Measurements from ENCODE around the gene SLC39A9.

SLC39A9 gene

DNA sequence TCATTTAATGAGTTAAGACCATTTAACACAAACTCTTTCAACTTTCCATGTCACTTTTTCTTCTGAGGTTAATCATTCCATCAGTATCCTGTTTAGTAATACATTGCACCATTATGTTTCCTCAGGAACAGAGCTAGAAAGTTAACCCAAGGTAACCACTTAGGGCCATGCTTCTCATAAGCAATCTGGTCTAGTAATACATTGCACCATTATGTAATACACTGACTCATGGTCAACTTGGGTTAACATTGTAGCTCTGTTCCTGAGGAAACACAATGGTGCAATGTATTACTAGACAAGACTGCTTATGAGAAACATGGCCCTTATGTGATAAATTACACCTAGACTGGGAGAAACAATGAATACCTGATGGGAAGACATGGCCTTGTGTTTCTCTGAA lies 22.1 kb upstream of the SLC39A9 start:
- ChIA-PET POLR2A (interaction anchor here (1.4 kb wide), 1 partner anchor 21 kb away, joined by 7 read pairs; the partner anchor contains the start of genes ERH and SLC39A9), CTCF (no interaction called here)
- Histone ChIP-seq H3K36me3 (ENCODE audit: control insufficient read depth in 2 of 2, insufficient read depth in 1 of 2, low read length in 2 of 2) (peaks cover 49 to 57% of the 10 kb centered on the region in 2 experiments), H3K4me1 (ENCODE audit: control insufficient read depth, insufficient read depth, low read length) (no peaks in the 10 kb centered on the region), H3K4me3 (ENCODE audit: low read depth, low read length) (no peak overlapping the region), H3K27ac (ENCODE audit: extremely low read depth, low read depth, low read length) (no peak overlapping the region), H3K9me3 (ENCODE audit: control insufficient read depth, insufficient read depth, low read depth, low read length) (no peaks in the 10 kb centered on the region)
- TF ChIP-seq ZNF140 (tag by site-specific recombination; IDR thresholded peaks at IDR 0.05): no peak
- TF ChIP-seq, protein P1, sequence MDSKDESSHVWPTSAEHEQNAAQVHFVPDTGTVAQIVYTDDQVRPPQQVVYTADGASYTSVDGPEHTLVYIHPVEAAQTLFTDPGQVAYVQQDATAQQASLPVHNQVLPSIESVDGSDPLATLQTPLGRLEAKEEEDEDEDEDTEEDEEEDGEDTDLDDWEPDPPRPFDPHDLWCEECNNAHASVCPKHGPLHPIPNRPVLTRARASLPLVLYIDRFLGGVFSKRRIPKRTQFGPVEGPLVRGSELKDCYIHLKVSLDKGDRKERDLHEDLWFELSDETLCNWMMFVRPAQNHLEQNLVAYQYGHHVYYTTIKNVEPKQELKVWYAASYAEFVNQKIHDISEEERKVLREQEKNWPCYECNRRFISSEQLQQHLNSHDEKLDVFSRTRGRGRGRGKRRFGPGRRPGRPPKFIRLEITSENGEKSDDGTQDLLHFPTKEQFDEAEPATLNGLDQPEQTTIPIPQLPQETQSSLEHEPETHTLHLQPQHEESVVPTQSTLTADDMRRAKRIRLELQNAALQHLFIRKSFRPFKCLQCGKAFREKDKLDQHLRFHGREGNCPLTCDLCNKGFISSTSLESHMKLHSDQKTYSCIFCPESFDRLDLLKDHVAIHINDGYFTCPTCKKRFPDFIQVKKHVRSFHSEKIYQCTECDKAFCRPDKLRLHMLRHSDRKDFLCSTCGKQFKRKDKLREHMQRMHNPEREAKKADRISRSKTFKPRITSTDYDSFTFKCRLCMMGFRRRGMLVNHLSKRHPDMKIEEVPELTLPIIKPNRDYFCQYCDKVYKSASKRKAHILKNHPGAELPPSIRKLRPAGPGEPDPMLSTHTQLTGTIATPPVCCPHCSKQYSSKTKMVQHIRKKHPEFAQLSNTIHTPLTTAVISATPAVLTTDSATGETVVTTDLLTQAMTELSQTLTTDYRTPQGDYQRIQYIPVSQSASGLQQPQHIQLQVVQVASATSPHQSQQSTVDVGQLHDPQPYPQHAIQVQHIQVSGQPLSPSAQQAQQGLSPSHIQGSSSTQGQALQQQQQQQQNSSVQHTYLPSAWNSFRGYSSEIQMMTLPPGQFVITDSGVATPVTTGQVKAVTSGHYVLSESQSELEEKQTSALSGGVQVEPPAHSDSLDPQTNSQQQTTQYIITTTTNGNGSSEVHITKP (tag by site-specific recombination; IDR thresholded peaks at IDR 0.05): no peak
- TF ChIP-seq, protein P2, sequence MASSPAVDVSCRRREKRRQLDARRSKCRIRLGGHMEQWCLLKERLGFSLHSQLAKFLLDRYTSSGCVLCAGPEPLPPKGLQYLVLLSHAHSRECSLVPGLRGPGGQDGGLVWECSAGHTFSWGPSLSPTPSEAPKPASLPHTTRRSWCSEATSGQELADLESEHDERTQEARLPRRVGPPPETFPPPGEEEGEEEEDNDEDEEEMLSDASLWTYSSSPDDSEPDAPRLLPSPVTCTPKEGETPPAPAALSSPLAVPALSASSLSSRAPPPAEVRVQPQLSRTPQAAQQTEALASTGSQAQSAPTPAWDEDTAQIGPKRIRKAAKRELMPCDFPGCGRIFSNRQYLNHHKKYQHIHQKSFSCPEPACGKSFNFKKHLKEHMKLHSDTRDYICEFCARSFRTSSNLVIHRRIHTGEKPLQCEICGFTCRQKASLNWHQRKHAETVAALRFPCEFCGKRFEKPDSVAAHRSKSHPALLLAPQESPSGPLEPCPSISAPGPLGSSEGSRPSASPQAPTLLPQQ (tag by site-specific recombination; IDR thresholded peaks at IDR 0.05): no peak
- TF ChIP-seq ZNF529 (tag by site-specific recombination; IDR thresholded peaks at IDR 0.05; ENCODE audit: insufficient replicate concordance): no peak
- TF ChIP-seq, protein P3, sequence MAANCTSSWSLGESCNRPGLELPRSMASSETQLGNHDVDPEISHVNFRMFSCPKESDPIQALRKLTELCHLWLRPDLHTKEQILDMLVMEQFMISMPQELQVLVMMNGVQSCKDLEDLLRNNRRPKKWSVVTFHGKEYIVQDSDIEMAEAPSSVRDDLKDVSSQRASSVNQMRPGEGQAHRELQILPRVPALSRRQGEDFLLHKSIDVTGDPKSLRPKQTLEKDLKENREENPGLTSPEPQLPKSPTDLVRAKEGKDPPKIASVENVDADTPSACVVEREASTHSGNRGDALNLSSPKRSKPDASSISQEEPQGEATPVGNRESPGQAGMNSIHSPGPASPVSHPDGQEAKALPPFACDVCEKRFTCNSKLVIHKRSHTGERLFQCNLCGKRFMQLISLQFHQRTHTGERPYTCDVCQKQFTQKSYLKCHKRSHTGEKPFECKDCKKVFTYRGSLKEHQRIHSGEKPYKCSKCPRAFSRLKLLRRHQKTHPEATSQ (tag by site-specific recombination; IDR thresholded peaks at IDR 0.05): no peak
- TF ChIP-seq, protein P4, sequence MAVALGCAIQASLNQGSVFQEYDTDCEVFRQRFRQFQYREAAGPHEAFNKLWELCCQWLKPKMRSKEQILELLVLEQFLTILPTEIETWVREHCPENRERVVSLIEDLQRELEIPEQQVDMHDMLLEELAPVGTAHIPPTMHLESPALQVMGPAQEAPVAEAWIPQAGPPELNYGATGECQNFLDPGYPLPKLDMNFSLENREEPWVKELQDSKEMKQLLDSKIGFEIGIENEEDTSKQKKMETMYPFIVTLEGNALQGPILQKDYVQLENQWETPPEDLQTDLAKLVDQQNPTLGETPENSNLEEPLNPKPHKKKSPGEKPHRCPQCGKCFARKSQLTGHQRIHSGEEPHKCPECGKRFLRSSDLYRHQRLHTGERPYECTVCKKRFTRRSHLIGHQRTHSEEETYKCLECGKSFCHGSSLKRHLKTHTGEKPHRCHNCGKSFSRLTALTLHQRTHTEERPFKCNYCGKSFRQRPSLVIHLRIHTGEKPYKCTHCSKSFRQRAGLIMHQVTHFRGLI (tag by site-specific recombination; IDR thresholded peaks at IDR 0.05): no peak
- TF ChIP-seq EGR2 (tag by site-specific recombination; IDR thresholded peaks at IDR 0.05; ENCODE audit: low read depth): no peak
- TF ChIP-seq GLIS2 (tag by site-specific recombination; IDR thresholded peaks at IDR 0.05): no peak
- TF ChIP-seq ZNF701 (tag by site-specific recombination; IDR thresholded peaks at IDR 0.05): no peak
- TF ChIP-seq GLI4 (tag by site-specific recombination; IDR thresholded peaks at IDR 0.05): no peak
- TF ChIP-seq ZXDB (tag by site-specific recombination; IDR thresholded peaks at IDR 0.05): no peak
- TF ChIP-seq, protein P5, sequence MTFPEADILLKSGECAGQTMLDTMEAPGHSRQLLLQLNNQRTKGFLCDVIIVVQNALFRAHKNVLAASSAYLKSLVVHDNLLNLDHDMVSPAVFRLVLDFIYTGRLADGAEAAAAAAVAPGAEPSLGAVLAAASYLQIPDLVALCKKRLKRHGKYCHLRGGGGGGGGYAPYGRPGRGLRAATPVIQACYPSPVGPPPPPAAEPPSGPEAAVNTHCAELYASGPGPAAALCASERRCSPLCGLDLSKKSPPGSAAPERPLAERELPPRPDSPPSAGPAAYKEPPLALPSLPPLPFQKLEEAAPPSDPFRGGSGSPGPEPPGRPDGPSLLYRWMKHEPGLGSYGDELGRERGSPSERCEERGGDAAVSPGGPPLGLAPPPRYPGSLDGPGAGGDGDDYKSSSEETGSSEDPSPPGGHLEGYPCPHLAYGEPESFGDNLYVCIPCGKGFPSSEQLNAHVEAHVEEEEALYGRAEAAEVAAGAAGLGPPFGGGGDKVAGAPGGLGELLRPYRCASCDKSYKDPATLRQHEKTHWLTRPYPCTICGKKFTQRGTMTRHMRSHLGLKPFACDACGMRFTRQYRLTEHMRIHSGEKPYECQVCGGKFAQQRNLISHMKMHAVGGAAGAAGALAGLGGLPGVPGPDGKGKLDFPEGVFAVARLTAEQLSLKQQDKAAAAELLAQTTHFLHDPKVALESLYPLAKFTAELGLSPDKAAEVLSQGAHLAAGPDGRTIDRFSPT (tag by site-specific recombination; IDR thresholded peaks at IDR 0.05): no peak
- no peak for TF ChIP-seq ZNF777 (tag by site-specific recombination; IDR thresholded peaks at IDR 0.05; ENCODE audit: borderline replicate concordance)
- no peak for TF ChIP-seq ZNF114 (tag by site-specific recombination; IDR thresholded peaks at IDR 0.05)
- no peak for TF ChIP-seq ZNF423 (tag by site-specific recombination; IDR thresholded peaks at IDR 0.05)
- TF ChIP-seq REPIN1 (tag by site-specific recombination; IDR thresholded peaks at IDR 0.05; ENCODE audit: low read depth): no peak
- TF ChIP-seq ZNF292 (tag by site-specific recombination; IDR thresholded peaks at IDR 0.05; ENCODE audit: borderline replicate concordance, low read depth): no peak

Measured in HEK293 (cell line).